ENCODE measurements around the gene LTBP1. TPM values are rescaled to one million over a fixed set of nuclear protein-coding genes. Genes with fewer than 3 reads are reported as not detected.

Gene LTBP1
- total RNA-seq, 1 experiment from 2014 or later, result 12.5 TPM

- ChIA-PET POLR2A (no interaction called here), CTCF (no interaction called here)
- no peak overlapping the region for H3K4me3 ChIP-seq (ENCODE audit: low read depth in 2 of 2, low read length in 2 of 2)
- DNase-seq (ENCODE audit: low read depth, low spot score), result no peak
- TF ChIP-seq POLR2AphosphoS5 (IDR thresholded peaks at IDR 0.05; ENCODE audit: low read depth, low read length) (no peak), REST (IDR thresholded peaks at IDR 0.05; ENCODE audit: insufficient read depth in 1 of 2, low read depth in 2 of 2, low read length in 1 of 2) (no peak), SIN3A (IDR thresholded peaks at IDR 0.05; ENCODE audit: borderline replicate concordance, insufficient read depth, low read depth, low read length) (no peak)
- in situ Hi-C loops (cut with HindIII; ENCODE audit: low pct_unique_long_range_greater_than_20kb, low sequenced_read_pairs), result no loop called here
- no peak overlapping the region for H3K27ac ChIP-seq (ENCODE audit: low read length)
- H3K4me1 ChIP-seq (ENCODE audit: control insufficient read depth, insufficient read depth, low read length), result peaks cover 13% of the 10 kb centered on the region; the same call in 1 of the 2 replicates
- H3K9me3 ChIP-seq (ENCODE audit: control insufficient read depth, insufficient read depth, low read depth, low read length), result peaks cover 2% of the 10 kb centered on the region; the same call in 1 of the 2 replicates
- no peak for ATAC-seq
- intact Hi-C loops (cut with micrococcal nuclease; ENCODE audit: unreplicated experiment), result no loop called here
- H3K36me3 ChIP-seq (ENCODE audit: control insufficient read depth, insufficient read depth, low read length), result no peaks in the 10 kb centered on the region
- no peaks in the 10 kb centered on the region for H3K27me3 ChIP-seq (ENCODE audit: control insufficient read depth, insufficient read depth, low read length)
- no TSS peak for BruUV-seq (replicated peaks)
Measured at GRCh38 chr2:33072614-33073013, 125.9 kb downstream of the LTBP1 start.

GRCh38 chr2:33073018-33073417, 126.3 kb downstream of the LTBP1 start:
- TF ChIP-seq, protein P1, sequence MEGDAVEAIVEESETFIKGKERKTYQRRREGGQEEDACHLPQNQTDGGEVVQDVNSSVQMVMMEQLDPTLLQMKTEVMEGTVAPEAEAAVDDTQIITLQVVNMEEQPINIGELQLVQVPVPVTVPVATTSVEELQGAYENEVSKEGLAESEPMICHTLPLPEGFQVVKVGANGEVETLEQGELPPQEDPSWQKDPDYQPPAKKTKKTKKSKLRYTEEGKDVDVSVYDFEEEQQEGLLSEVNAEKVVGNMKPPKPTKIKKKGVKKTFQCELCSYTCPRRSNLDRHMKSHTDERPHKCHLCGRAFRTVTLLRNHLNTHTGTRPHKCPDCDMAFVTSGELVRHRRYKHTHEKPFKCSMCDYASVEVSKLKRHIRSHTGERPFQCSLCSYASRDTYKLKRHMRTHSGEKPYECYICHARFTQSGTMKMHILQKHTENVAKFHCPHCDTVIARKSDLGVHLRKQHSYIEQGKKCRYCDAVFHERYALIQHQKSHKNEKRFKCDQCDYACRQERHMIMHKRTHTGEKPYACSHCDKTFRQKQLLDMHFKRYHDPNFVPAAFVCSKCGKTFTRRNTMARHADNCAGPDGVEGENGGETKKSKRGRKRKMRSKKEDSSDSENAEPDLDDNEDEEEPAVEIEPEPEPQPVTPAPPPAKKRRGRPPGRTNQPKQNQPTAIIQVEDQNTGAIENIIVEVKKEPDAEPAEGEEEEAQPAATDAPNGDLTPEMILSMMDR (IDR thresholded peaks at IDR 0.05), result no peak
- no peak for TF ChIP-seq REST (IDR thresholded peaks at IDR 0.05; ENCODE audit: insufficient read depth in 1 of 2, low read depth in 2 of 2, low read length in 1 of 2)
- no peak for TF ChIP-seq SIN3A (IDR thresholded peaks at IDR 0.05; ENCODE audit: borderline replicate concordance, insufficient read depth, low read depth, low read length)
- TF ChIP-seq TCF7L2 (IDR thresholded peaks at IDR 0.05; ENCODE audit: low read depth, low read length), result no peak
- no peak for TF ChIP-seq POLR2AphosphoS5 (IDR thresholded peaks at IDR 0.05; ENCODE audit: low read depth, low read length)
- POLR2A ChIA-PET, result no interaction called here
- ATAC-seq (no peak), DNase-seq (ENCODE audit: low read depth, low spot score) (no peak)
- in situ Hi-C loops (cut with HindIII; ENCODE audit: low pct_unique_long_range_greater_than_20kb, low sequenced_read_pairs), result no loop called here
- peaks cover 2% of the 10 kb centered on the region; the same call in 1 of the 2 replicates for H3K9me3 ChIP-seq (ENCODE audit: control insufficient read depth, insufficient read depth, low read depth, low read length)
- no peak overlapping the region for H3K27ac ChIP-seq (ENCODE audit: low read length)
- no peaks in the 10 kb centered on the region for H3K36me3 ChIP-seq (ENCODE audit: control insufficient read depth, insufficient read depth, low read length)
- no peak overlapping the region for H3K4me3 ChIP-seq (ENCODE audit: low read depth in 2 of 2, low read length in 2 of 2)
- H3K4me1 ChIP-seq (ENCODE audit: control insufficient read depth, insufficient read depth, low read length), result peaks cover 13% of the 10 kb centered on the region; the same call in 1 of the 2 replicates
- no TSS peak for BruUV-seq (replicated peaks)
- intact Hi-C loops (cut with micrococcal nuclease; ENCODE audit: unreplicated experiment), result no loop called here
- no peaks in the 10 kb centered on the region for H3K27me3 ChIP-seq (ENCODE audit: control insufficient read depth, insufficient read depth, low read length)
- CTCF ChIA-PET, result no interaction called here

All from Panc1 (cell line).